NCI-H510A treated with DMSO at 0.1 percent for 48 hours (cell line): ENCODE results near the gene DAP.
"Not testable (repeated sequence)": the region's sequence is repeated elsewhere in the genome, so short reads cannot be mapped to it uniquely, and the experiment has no call there.

Experiments used
- DNase-seq: peaks from one replicate; lab custom pipeline; 2025; lab: John Stamatoyannopoulos, UW

DAP gene

GRCh38 chr5:10761185-10761932, at the start of gene DAP:
TSS of gene DAP (minus strand) at chr5:10761234. CDS start at chr5:10761068, 166 bp downstream.
- peak; percentile 82 for DNase-seq

- DNase-seq = no peak
Measured at GRCh38 chr5:10808347-10809226, 47.6 kb upstream of the DAP start.

- DNase-seq = no peak
Measured at GRCh38 chr5:10801931-10802666, 41.1 kb upstream of the DAP start.

GRCh38 chr5:10800852-10801251, 39.8 kb upstream of the DAP start:
- DNase-seq = no peak

GRCh38 chr5:10797261-10797660, 36.2 kb upstream of the DAP start:
- DNase-seq = no peak

- no peak for DNase-seq
Measured at GRCh38 chr5:10793785-10794184, 32.8 kb upstream of the DAP start.

GRCh38 chr5:10792336-10792735, 31.3 kb upstream of the DAP start:
- no peak for DNase-seq

- no peak for DNase-seq
Measured at GRCh38 chr5:10789726-10790125, 28.7 kb upstream of the DAP start.

GRCh38 chr5:10789021-10789420, 28.0 kb upstream of the DAP start:
- DNase-seq = no peak

- no peak for DNase-seq
Measured at GRCh38 chr5:10788358-10788757, 27.3 kb upstream of the DAP start.

- DNase-seq = no peak
Measured at GRCh38 chr5:10786835-10787234, 25.8 kb upstream of the DAP start.

- not testable (repeated sequence) for DNase-seq
Measured at GRCh38 chr5:10780208-10780607, 19.2 kb upstream of the DAP start.

GRCh38 chr5:10779592-10779991, 18.6 kb upstream of the DAP start:
- no peak for DNase-seq

- no peak for DNase-seq
Measured at GRCh38 chr5:10778179-10778910, 17.3 kb upstream of the DAP start.

- DNase-seq = no peak
Measured at GRCh38 chr5:10775646-10776045, 14.6 kb upstream of the DAP start.

GRCh38 chr5:10772901-10773585, 12.0 kb upstream of the DAP start:
- no peak for DNase-seq

- DNase-seq = no peak
Measured at GRCh38 chr5:10768328-10768899, 7.4 kb upstream of the DAP start.

- DNase-seq = no peak
Measured at GRCh38 chr5:10762776-10763500, 1.9 kb upstream of the DAP start.

- no peak for DNase-seq
Measured at GRCh38 chr5:10761933-10762775, 1.1 kb upstream of the DAP start.

GRCh38 chr5:10760921-10761184, 181 bp downstream of the DAP start:
- DNase-seq = no peak
